Panc1 (cell line): Measurements from ENCODE around the gene ELOVL2. TPM values are rescaled to one million over a fixed set of nuclear protein-coding genes. Genes with fewer than 3 reads are reported as not detected.
"Not testable (repeated sequence)": the region's sequence is repeated elsewhere in the genome, so short reads cannot be mapped to it uniquely, and the experiment has no call there.

Source experiments
- ATAC-seq: fragments of 200-7000 bp; cut with Tn5 transposase; 2 replicates; pipeline ENCODE4 v1.9.1; 2020; ENCODE audit warnings: mild to moderate bottlenecking, moderate library complexity
- BruUV-seq: library from RNA; stranded (reverse); fragments of 400-500 nt; replicated peaks from 2 replicates; lab custom pipeline; 2021; lab: Mats Ljungman, UMichigan
- CTCF ChIA-PET: fragments of 300-600 bp; sonication (Branson Sonifier 250); formaldehyde crosslinking; loops from one replicate; lab custom pipeline; 2022; ENCODE audit warnings: antibody characterized with exemption; lab: Charles Lee
- POLR2A ChIA-PET: fragments of 300-600 bp; sonication (Branson Sonifier 250); formaldehyde crosslinking; loops from one replicate; lab custom pipeline; 2022; ENCODE audit warnings: antibody characterized with exemption; lab: Charles Lee
- DNase-seq: peaks from one replicate; pipeline ENCODE4 v3.0.0-alpha.2; 2010; ENCODE audit warnings: low read depth, low spot score
- H3K27ac ChIP-seq: 2 replicates; pipeline ENCODE4 v1.5.1; 2011; ENCODE audit warnings: mild to moderate bottlenecking, low read length, inconsistent platforms
- H3K27me3 ChIP-seq: fragments of 200-500 bp; sonication (Bioruptor generic); 2 replicates; pipeline ENCODE4 v1.6.0; 2014; ENCODE audit warnings: low read length, inconsistent platforms; ENCODE audit not compliant: control insufficient read depth, insufficient read depth
- H3K36me3 ChIP-seq: fragments of 200-500 bp; sonication (Bioruptor generic); 2 replicates; pipeline ENCODE4 v1.5.1; 2014; ENCODE audit warnings: inconsistent platforms, mild to moderate bottlenecking, low read length, moderate library complexity; ENCODE audit not compliant: control insufficient read depth, insufficient read depth
- H3K4me1 ChIP-seq: 2 replicates; pipeline ENCODE4 v1.5.1; 2011; ENCODE audit warnings: inconsistent platforms, mild to moderate bottlenecking, low read length, moderate library complexity; ENCODE audit not compliant: control insufficient read depth, insufficient read depth
- H3K4me3 ChIP-seq, 2 experiments: 2 replicates each; pipeline ENCODE4 v1.5.1; 2011 to 2012; ENCODE audit warnings: low read depth in 2 of 2, low read length in 2 of 2, mild to moderate bottlenecking in 2 of 2, inconsistent platforms in 1 of 2, moderate library complexity in 1 of 2
- H3K9me3 ChIP-seq: fragments of 200-500 bp; sonication (Bioruptor generic); 2 replicates; pipeline ENCODE4 v1.5.1; 2014; ENCODE audit warnings: low read depth, mild to moderate bottlenecking, inconsistent platforms, low read length, moderate library complexity; ENCODE audit not compliant: control insufficient read depth, insufficient read depth
- CTCF ChIP-seq: fragments of 450-650 bp; IDR thresholded peaks from 2 replicates; pipeline ENCODE4 v1.5.1; 2017; ENCODE audit warnings: mild to moderate bottlenecking
- POLR2AphosphoS5 ChIP-seq: IDR thresholded peaks from 2 replicates; pipeline ENCODE4 v1.6.1; 2012; ENCODE audit warnings: mild to moderate bottlenecking, low read depth, low read length, moderate library complexity
- REST ChIP-seq, 2 experiments: IDR thresholded peaks; 2 replicates each; pipeline ENCODE4 v1.6.1; 2011 to 2012; ENCODE audit warnings: low read depth in 2 of 2, control low read depth in 1 of 2, low read length in 1 of 2, mild to moderate bottlenecking in 1 of 2, moderate library complexity in 1 of 2; ENCODE audit not compliant: insufficient read depth in 1 of 2
- SIN3A ChIP-seq: IDR thresholded peaks from 2 replicates; pipeline ENCODE4 v1.6.1; 2012; ENCODE audit warnings: low read depth, mild to moderate bottlenecking, low read length, moderate library complexity, borderline replicate concordance; ENCODE audit not compliant: insufficient read depth
- TCF7L2 ChIP-seq: IDR thresholded peaks from 2 replicates; pipeline ENCODE4 v1.6.1; 2011; ENCODE audit warnings: mild to moderate bottlenecking, low read depth, low read length, inconsistent platforms
- in situ Hi-C: cut with HindIII; loops from 2 replicates; pipeline ENCODE4 v1.10.0; 2016; ENCODE audit warnings: low sequenced_read_pairs, low pct_unique_long_range_greater_than_20kb
- intact Hi-C: fragments of 100-400 bp; cut with micrococcal nuclease; formaldehyde crosslinking; loops from one replicate; pipeline ENCODE4 v1.10.0; 2022; ENCODE audit not compliant: unreplicated experiment
- total RNA-seq: library from RNA; stranded (reverse); gene quantifications from one replicate; pipeline ENCODE4 v1.2.1, GENCODE V29; 2021; ENCODE audit not compliant: unreplicated experiment

The ELOVL2 gene
- total RNA-seq, 1 experiment from 2014 or later, result 27.8 TPM

- peaks cover 13% of the 10 kb centered on the region for H3K4me1 ChIP-seq
- peak overlapping the region; percentile 83 for H3K27ac ChIP-seq
- intact Hi-C loops (no loop called here), in situ Hi-C loops (no loop called here)
- CTCF ChIA-PET, result no interaction called here
- H3K9me3 ChIP-seq, result no peaks in the 10 kb centered on the region
- peak overlapping the region; percentile 69 to 87 for H3K4me3 ChIP-seq
- no peaks in the 10 kb centered on the region for H3K27me3 ChIP-seq
- POLR2A ChIA-PET, result no interaction called here
- BruUV-seq, result no TSS peak
- no peak for TF ChIP-seq REST (IDR thresholded peaks at IDR 0.05; ENCODE audit: insufficient read depth in 1 of 2, low read depth in 2 of 2, low read length in 1 of 2)
- no peak for TF ChIP-seq TCF7L2
- no peak for TF ChIP-seq CTCF
- TF ChIP-seq POLR2AphosphoS5, result no peak
- no peak for TF ChIP-seq SIN3A
- no peak for DNase-seq
- H3K36me3 ChIP-seq, result no peaks in the 10 kb centered on the region
- ATAC-seq, result peak; percentile 33
These were observed 48.7 kb upstream of the ELOVL2 start for GRCh38 chr6:11092668-11093375.

GRCh38 chr6:11091141-11091540 is 47.0 kb upstream of the ELOVL2 start:
- H3K4me1 ChIP-seq, result peaks cover 10% of the 10 kb centered on the region
- H3K27me3 ChIP-seq, H3K27ac ChIP-seq, in situ Hi-C loops, H3K36me3 ChIP-seq, POLR2A ChIA-PET, H3K4me3 ChIP-seq, intact Hi-C loops, H3K9me3 ChIP-seq, BruUV-seq, DNase-seq, ATAC-seq, CTCF ChIA-PET: not testable (repeated sequence)

- DNase-seq, result no peak
- ChIA-PET CTCF (interaction anchor here (0.7 kb wide), 1 partner anchor 21 kb away, joined by 5 read pairs; no protein-coding TSS in a partner anchor), POLR2A (interaction anchor here (0.7 kb wide), 1 partner anchor 33 kb away, joined by 9 read pairs; no protein-coding TSS in a partner anchor)
- intact Hi-C loops (no loop called here), in situ Hi-C loops (no loop called here)
- no peaks in the 10 kb centered on the region for H3K27me3 ChIP-seq
- no peak overlapping the region for H3K27ac ChIP-seq
- no peaks in the 10 kb centered on the region for H3K9me3 ChIP-seq
- TF ChIP-seq REST (IDR thresholded peaks at IDR 0.05; ENCODE audit: insufficient read depth in 1 of 2, low read depth in 2 of 2, low read length in 1 of 2), result no peak
- TF ChIP-seq CTCF, result no peak
- TF ChIP-seq SIN3A, result no peak
- TF ChIP-seq POLR2AphosphoS5, result no peak
- TF ChIP-seq TCF7L2, result no peak
- no peak overlapping the region for H3K4me3 ChIP-seq
- H3K4me1 ChIP-seq, result peaks cover 4% of the 10 kb centered on the region; the same call in 1 of the 2 replicates
- ATAC-seq, result no peak
- BruUV-seq, result no TSS peak
- no peaks in the 10 kb centered on the region for H3K36me3 ChIP-seq
These were observed 45.6 kb upstream of the ELOVL2 start for GRCh38 chr6:11089695-11090094.
